Stimulated activated CD4-positive, alpha-beta T cell treated with anti-CD3 and anti-CD28 coated beads, TNF-alpha, amount 100 ng/mL, for 24 hours (primary cell): ENCODE measurements around the gene SLC24A3.

Experiments used
- DNase-seq, 3 experiments: peaks; one replicate each; pipeline ENCODE4 v3.0.0-alpha.2; 2020; ENCODE audit warnings: low read depth in 3 of 3

SLC24A3 gene

GRCh38 chr20:19212469-19212815 is at the start of gene SLC24A3:
Gene SLC24A3 (plus strand): TSS chr20:19212642.
- no peak for DNase-seq

GRCh38 chr20:19170148-19170547 is 42.3 kb upstream of the SLC24A3 start:
- no peak for DNase-seq

- DNase-seq: no peak
These were observed 39.8 kb upstream of the SLC24A3 start for GRCh38 chr20:19172637-19173036.

GRCh38 chr20:19176470-19177052 is 35.9 kb upstream of the SLC24A3 start:
- DNase-seq: no peak

GRCh38 chr20:19181552-19181951 is 30.9 kb upstream of the SLC24A3 start:
- DNase-seq: no peak

- DNase-seq: no peak
These were observed 27.4 kb upstream of the SLC24A3 start for GRCh38 chr20:19185083-19185482.

- no peak for DNase-seq
These were observed 19.1 kb upstream of the SLC24A3 start for GRCh38 chr20:19193349-19193748.

- peak; percentile 17 to 64 (median 21) for DNase-seq
These were observed 6.5 kb upstream of the SLC24A3 start for GRCh38 chr20:19205981-19206396.

GRCh38 chr20:19207541-19207940 is 4.9 kb upstream of the SLC24A3 start:
- DNase-seq: no peak

GRCh38 chr20:19210391-19211155 is 1.9 kb upstream of the SLC24A3 start:
- DNase-seq: no peak

GRCh38 chr20:19211252-19211651 is 1.2 kb upstream of the SLC24A3 start:
- no peak for DNase-seq

GRCh38 chr20:19211661-19212468 is 577 bp upstream of the SLC24A3 start:
- no peak for DNase-seq

- DNase-seq: peak in 1 of 3 experiments; percentile 28
These were observed 520 bp downstream of the SLC24A3 start for GRCh38 chr20:19212821-19213502.

GRCh38 chr20:19213946-19214490 is 1.6 kb downstream of the SLC24A3 start:
- no peak for DNase-seq

- DNase-seq: no peak
These were observed 6.0 kb downstream of the SLC24A3 start for GRCh38 chr20:19218411-19218810.

GRCh38 chr20:19222520-19223040 is 10.1 kb downstream of the SLC24A3 start:
- DNase-seq: no peak

- no peak for DNase-seq
These were observed 11.2 kb downstream of the SLC24A3 start for GRCh38 chr20:19223640-19224039.

GRCh38 chr20:19231359-19232035 is 19.1 kb downstream of the SLC24A3 start:
- DNase-seq: no peak

GRCh38 chr20:19232997-19233794 is 20.8 kb downstream of the SLC24A3 start:
- no peak for DNase-seq

- no peak for DNase-seq
These were observed 24.1 kb downstream of the SLC24A3 start for GRCh38 chr20:19236371-19237055.
